Subcutaneous adipose tissue (tissue), 4 donors: Measurements from ENCODE around the gene ATP8B1. TPM values are rescaled to one million over a fixed set of nuclear protein-coding genes. Genes with fewer than 3 reads are reported as not detected.

Source experiments
- CTCF ChIP-seq: fragments of 450-650 bp; IDR thresholded peaks from one replicate; pipeline ENCODE4 v1.5.1; 2016; ENCODE audit warnings: low read depth, mild to moderate bottlenecking, control low read depth, antibody characterized with exemption, moderate library complexity
- total RNA-seq, 4 donors: library from RNA; depleted of rRNA; stranded (reverse); fragments of >200 nt; gene quantifications; one replicate each; pipeline ENCODE4 v1.1.0, GENCODE V29; 2016

ATP8B1 gene
- total RNA-seq, 4 donors from 2014 or later, result 7.5 to 14.3 (median 9.2) TPM

- no peak for TF ChIP-seq CTCF
Measured at GRCh38 chr18:57794951-57795728, 8.0 kb downstream of the ATP8B1 start.

GRCh38 chr18:57793302-57793986 lies 9.7 kb downstream of the ATP8B1 start:
- no peak for TF ChIP-seq CTCF

- TF ChIP-seq CTCF, result no peak
Measured at GRCh38 chr18:57792631-57793301, 10.3 kb downstream of the ATP8B1 start.

- no peak for TF ChIP-seq CTCF
Measured at GRCh38 chr18:57791911-57792310, 11.2 kb downstream of the ATP8B1 start.

GRCh38 chr18:57791192-57791591 lies 11.9 kb downstream of the ATP8B1 start:
- TF ChIP-seq CTCF, result no peak

- TF ChIP-seq CTCF, result no peak
Measured at GRCh38 chr18:57790316-57790715, 12.8 kb downstream of the ATP8B1 start.

- TF ChIP-seq CTCF, result no peak
Measured at GRCh38 chr18:57789759-57790158, 13.4 kb downstream of the ATP8B1 start.
